ENCODE measurements around the gene PLAAT3.
"Not testable (repeated sequence)": the region's sequence is repeated elsewhere in the genome, so short reads cannot be mapped to it uniquely, and the experiment has no call there.

The PLAAT3 gene

DNA sequence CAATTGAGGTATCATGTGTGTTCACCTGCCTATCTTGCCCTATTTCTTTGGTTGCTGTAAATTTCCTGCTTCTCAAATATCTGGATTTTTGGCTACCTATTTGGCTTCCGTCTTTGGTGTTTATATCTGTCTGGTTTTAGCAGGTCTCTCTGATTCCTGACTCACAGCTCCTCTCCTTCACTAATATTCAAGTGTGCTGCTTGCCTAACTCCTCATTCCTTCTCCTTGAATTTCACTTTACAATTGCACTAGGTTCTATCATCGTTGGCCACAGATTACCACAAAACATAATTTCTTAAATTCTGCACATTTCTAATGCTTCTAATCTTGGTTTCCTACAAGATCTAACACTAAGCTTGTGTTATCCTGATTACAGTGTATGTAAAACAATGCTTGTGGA, 71.7 kb downstream of the PLAAT3 start:
- not testable (repeated sequence) for DNase-seq (ENCODE audit: low read depth in 2 of 2, low spot score in 1 of 2)

DNA sequence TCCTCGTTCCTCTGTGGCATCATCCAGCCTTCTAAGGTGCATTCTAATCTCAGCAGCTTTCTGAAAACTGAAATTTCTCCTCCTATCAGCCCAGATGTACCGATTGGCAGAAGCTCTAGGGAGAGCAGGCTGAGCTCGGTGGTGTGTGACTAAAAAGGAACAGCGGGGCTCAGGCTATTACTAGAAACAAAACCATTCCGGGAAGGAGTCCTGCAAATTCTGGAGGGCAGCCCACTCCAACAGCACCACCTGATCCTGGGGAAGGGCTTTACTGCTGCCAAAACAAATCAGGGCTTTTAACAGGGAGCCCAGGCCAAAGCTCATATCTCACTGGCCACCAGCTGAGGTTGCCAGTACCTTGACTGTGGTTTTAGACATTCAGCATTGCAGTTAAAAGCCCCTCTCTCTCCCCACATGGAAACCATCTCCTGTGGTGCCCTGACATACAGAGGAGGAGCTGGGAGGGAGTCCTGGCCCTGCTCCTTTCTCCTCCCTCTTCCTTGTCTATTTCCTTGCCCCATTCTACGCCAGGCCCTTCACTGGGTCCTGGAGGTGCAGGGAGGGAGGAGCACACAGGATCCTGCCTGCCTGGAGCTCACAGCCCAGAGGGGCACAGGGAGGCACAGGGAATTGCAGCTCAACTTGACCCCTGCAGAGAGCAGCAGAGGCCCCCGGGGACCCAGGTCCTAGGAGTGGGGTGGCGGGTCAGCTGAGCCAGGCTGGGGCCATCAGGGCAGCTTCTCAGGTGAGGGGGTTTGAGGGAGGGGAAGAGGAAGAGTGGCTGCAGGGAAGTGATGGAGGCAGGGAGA, 76.7 kb downstream of the PLAAT3 start:
- DNase-seq (ENCODE audit: low read depth in 2 of 2, low spot score in 1 of 2) = no peak

DNA sequence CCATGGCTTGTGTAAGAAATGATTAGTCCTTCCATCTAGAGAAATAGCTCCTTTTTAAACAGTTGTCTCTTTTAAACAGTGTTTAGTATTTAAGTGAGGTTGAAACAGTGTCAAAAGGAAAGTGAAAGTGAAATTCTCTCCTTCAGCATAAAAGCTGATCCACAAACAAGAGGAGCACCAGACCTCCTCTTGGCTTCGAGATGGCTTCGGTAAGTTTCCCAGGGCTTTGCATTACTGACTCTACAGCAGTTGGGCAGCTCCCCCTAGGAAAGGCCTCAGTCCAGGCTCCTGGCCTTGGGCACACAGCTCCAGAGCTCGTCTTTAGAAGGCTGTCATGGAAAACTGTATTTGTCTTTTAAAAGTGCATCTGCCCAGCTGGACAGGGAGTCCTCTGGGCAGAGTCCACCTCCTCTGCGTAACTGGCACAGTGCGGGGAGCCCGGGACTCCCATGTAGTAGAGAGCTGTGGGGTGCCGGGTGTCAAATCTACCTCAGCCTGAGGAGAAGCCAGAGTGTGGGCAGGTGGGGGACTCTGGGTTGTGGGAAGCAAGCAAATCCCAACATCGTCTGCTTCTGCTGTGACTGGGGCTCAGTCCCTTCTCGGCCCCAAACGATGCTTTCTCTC, 77.5 kb downstream of the PLAAT3 start, which contains the start of gene PLAAT4:
TSS of gene PLAAT4 (plus strand) at position 140 of the 624 bp plus-strand sequence. CDS start at position 201, 61 bp downstream.
- no peak for DNase-seq (ENCODE audit: low read depth in 2 of 2, low spot score in 1 of 2)

DNA sequence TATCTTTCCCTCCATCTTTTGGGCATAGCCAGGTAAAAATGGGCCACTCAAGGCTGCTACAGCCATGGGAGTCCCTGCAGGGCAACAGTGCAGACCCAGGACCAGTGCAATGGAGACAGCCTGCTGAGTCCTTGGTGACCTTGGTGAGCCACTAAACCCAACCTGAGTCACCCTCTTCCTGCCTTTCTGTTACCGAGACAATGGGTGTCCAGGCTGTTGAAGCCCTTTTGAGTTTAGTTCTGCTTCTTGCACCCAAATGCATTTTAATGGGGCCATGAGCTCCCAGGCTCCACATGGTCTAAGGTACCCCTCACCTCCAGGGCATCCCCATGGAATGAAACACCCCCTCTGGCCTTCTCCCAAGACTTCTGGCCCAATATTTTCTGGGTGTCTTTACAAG, 78.5 kb downstream of the PLAAT3 start:
- DNase-seq (ENCODE audit: low read depth in 2 of 2, low spot score in 1 of 2) = no peak

DNA sequence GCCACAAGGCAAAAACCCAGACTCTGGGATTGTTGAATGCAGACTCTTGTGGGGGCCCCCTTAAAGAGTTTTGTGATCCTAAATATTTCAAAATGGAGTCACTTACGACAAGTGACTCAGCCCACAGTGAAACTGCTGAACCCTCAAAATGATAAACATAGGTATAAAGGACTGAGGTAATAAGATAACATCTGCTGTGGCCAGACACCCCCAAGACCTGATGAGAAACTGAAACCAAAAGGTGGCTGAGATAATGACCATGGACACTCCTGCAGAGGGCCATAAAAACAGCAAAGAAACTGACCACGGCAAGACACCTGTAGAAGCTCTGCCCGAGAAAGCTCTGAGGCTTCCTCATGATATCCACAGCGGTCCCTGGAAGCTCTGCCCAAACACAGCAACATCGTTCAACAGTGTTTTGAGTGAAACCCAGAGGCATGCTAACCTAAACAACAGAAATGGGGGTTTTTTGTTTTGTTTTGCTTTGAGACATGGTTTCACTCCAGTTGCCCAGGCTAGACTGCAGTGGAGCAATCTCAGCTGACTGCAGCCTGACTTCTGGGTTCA, 79.3 kb downstream of the PLAAT3 start:
- no peak for DNase-seq (ENCODE audit: low read depth in 2 of 2, low spot score in 1 of 2)

DNA sequence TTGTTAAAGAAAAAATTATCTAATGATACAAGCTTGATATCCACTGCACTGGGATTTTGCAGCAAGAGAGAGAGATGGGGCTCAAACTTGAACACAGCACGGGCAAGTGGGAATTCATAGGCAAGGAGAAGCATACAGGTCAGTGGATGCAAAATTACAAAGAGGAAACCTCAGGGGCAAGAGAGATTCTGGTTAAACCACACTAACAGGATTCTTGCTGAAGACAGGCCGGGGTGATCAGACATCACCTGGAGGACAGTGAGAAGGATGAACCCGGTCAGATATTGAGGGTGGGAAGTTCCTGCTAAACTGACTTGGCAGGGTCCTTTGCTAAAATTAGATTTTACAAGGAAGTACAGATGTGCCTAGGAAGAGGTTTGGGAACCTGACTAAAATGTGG, 80.2 kb downstream of the PLAAT3 start:
- DNase-seq (ENCODE audit: low read depth in 2 of 2, low spot score in 1 of 2) = no peak

DNA sequence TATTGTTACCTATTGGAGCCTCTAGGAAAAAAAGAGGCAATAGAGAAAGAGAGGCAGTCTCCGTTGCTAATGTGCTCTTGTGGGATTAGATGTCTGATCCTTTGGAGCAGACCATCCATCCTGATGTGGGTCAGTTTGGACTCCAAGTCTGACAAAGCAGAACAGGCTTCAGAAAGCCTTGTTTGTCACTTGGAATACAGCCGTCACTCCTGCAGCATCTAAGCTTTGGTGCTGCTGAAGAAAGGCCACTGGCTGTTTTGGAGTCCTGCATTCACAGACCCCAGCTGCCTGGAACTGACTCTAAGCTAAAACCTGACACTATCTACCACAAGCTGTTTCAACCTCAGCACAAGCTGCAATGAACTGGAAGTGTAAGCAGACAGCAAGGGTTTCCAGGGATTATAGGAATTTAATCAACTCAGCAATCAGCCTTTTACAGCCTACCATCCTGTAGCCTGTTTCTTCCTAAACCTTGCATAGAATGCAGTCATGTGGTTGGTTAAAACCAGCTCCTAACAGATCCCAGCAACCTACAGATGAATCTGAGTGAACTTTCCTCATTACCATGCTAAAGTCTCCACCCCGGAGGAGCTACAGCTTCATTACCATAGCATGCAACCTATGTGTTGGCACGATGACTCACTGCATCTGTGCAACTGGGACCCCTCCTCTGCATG, 81.3 kb downstream of the PLAAT3 start:
- DNase-seq (ENCODE audit: low read depth in 2 of 2, low spot score in 1 of 2) = no peak

DNA sequence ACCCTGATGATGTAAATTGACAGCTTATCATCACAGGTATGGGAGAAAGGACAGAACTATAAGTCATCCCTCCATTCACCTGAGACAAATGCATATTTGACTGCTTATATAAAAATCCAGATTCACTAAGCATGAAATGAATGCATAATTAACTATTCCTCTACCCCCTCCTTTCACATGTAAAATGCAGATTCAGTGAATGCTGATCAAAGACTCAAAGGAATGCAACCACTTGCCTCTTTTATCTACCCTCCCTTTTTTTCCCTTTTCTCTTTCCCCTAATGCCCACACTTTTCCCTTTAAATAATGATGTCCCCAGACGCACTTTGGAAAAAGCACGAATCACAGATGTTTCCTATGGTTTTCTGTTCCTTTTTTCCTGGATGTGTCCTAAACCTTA, 82.1 kb downstream of the PLAAT3 start:
- DNase-seq (ENCODE audit: low read depth in 2 of 2, low spot score in 1 of 2) = no peak

DNA sequence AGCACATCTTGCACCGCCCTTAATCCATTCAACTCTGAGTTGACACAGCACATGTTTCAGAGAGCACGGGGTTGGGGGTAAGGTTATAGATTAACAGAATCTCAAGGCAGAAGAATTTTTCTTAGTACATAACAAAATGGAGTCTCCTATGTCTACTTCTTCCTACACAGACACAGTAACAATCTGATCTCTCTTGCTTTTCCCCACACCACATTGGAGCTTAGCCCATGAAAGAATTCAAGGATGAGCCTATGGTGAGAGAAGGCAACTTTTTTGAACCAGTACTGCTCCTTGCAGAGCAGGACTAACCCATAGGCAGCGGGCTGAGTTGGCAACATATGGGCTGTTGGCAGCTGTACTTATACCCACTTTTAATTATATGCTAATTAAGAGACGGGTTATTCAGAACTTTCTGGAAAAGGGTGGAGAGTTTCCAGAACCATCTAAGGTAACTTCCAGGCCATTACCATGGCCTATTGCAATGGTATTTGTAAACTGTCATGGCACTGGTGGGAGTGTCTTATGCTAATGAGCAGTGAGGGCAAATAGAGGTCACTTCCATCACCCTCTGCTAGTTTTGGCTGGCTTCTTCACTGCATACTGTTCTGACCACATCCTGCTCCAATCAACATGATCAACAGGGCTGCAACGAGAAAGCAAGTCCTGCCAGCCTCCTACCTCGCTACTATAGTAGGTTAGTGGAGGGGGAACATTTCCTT, 83.0 kb downstream of the PLAAT3 start:
- not testable (repeated sequence) for DNase-seq (ENCODE audit: low read depth in 2 of 2, low spot score in 1 of 2)

DNA sequence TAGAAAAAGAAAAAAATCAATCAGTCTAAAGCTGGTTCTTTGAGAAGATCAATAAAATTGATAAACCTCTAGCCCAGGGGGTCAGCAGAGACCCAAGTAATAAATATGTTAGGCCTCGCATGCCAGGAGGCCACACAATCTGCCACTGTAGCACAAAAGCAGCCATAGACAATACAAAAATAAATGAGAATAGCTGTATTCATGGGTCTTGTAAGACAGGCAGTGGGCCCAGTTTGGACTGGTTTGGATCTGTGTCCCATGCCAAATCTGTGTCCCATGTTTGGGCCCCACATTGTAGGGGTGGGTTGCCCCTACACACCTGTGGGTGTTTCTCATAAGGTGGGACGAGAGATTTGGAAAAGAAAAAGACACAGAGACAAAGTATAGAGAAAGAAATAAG, 84.2 kb downstream of the PLAAT3 start:
- no peak for DNase-seq (ENCODE audit: low read depth in 2 of 2, low spot score in 1 of 2)

DNA sequence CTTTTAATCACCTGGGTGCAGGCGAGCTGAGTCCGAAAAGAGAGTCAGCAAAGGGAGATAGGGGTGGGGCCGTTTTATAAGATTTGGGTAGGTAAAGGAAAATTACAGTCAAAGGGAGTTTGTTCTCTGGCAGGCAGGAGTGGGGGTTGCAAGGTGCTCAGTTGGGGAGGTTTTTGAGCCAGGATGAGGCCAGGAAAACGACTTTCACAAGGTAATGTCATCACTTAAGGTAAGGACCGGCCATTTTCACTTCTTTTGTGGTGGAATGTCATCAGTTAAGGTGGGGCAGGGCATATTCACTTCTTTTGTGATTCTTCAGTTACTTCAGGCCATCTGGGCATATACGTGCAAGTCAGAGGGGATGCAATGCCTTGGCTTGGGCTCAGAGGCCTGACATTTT, 84.9 kb downstream of the PLAAT3 start:
- not testable (repeated sequence) for DNase-seq (ENCODE audit: low read depth in 2 of 2, low spot score in 1 of 2)

DNA sequence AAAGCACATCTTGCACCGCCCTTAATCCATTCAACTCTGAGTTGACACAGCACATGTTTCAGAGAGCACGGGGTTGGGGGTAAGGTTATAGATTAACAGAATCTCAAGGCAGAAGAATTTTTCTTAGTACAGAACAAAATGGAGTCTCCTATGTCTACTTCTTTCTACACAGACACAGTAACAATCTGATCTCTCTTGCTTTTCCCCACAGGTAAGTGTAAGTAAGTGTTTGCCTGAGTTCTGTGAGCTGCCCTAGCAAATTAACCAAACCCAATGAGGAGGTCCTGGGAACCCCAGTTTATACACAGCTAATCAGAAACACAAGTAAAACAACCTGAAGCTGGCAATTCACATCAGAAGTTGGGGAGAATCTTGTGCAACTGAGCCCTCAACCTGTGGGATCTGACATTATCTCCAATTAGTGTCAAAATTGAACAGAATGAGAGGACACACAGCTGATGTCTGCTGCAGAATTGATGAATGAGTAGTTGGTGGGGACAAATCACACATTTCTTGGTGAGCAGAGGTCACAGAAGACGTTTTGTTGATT, 85.4 kb downstream of the PLAAT3 start:
- DNase-seq (ENCODE audit: low read depth in 2 of 2, low spot score in 1 of 2) = not testable (repeated sequence)

DNA sequence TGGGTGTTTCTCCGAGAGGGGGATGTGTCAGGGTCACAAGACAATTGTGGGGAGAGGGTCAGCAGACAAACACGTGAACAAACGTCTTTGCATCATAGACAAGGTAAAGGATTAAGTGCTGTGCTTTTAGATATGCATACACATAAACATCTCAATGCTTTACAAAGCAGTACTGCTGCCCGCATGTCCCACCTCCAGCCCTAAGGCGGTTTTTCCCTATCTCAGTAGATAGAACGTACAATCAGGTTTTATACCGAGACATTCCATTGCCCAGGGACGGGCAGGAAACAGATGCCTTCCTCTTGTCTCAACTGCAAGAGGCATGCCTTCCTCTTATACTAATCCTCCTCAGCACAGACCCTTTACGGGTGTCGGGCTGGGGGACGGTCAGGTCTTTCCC, 86.1 kb downstream of the PLAAT3 start:
- not testable (repeated sequence) for DNase-seq (ENCODE audit: low read depth in 2 of 2, low spot score in 1 of 2)

DNA sequence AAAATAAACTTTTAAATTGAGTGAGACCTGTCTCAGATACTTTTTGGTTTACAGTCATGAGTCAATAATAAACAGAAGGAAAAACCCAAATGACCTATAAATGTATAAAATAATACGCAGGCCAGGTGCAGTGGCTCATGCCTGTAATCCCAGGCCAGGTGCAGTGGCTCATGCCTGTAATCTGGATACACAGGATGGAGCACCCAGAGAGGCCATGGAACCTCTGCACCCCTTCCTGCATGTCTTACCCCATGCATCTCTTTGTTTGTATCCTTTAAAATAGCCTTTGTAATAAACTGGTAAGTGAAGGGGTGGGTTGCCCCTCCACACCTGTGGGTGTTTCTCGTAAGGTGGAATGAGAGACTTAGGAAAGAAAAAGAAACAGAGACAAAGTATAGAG, 86.6 kb downstream of the PLAAT3 start:
- DNase-seq (ENCODE audit: low read depth in 2 of 2, low spot score in 1 of 2) = no peak
